Measurements from ENCODE around the gene CETN1. TPM values are rescaled to one million over a fixed set of nuclear protein-coding genes. Genes with fewer than 3 reads are reported as not detected.

Gene CETN1
- total and polyA plus RNA-seq, 2 donors (not counting 1 experiment from before 2014, with no cell fraction given) = not detected

DNA sequence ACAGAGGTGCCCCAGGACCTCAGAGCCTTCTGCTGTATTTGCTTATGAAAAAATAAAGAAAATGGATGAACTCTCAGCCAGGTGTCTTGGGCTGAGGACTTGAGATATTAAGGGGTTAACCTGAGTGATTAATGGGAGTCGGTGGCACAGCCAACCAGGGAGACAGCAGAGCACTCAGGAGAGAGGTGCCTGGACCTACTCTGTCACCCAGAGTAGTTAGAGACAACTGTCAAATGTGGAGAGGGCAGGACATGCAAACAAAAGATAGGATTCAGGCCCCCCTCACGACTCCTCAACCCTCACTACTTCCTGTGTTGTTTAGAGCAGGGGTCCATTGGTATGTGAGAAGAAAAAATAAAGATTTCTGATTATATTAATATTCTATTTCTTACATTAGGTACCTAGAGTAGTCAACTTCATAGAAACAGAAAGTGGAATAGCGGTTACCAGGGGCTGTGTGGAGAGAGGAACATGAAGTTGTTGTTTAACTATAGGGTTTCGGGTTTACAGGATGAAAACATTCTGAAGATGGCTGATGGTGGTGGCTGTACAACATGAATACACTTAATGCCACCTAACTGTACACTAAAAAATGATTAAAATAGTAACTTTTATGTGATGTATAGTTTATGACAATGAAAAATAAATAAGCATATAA is 28.6 kb upstream of the CETN1 start:
- 86% methylated on average over 1 of the region's 4 CpGs for WGBS (ENCODE audit: insufficient coverage)
- TF ChIP-seq, protein P1, sequence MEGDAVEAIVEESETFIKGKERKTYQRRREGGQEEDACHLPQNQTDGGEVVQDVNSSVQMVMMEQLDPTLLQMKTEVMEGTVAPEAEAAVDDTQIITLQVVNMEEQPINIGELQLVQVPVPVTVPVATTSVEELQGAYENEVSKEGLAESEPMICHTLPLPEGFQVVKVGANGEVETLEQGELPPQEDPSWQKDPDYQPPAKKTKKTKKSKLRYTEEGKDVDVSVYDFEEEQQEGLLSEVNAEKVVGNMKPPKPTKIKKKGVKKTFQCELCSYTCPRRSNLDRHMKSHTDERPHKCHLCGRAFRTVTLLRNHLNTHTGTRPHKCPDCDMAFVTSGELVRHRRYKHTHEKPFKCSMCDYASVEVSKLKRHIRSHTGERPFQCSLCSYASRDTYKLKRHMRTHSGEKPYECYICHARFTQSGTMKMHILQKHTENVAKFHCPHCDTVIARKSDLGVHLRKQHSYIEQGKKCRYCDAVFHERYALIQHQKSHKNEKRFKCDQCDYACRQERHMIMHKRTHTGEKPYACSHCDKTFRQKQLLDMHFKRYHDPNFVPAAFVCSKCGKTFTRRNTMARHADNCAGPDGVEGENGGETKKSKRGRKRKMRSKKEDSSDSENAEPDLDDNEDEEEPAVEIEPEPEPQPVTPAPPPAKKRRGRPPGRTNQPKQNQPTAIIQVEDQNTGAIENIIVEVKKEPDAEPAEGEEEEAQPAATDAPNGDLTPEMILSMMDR (IDR thresholded peaks at IDR 0.05) = no peak
- no peak for TF ChIP-seq EZH2 (IDR thresholded peaks at IDR 0.05; ENCODE audit: borderline replicate concordance, insufficient read depth, low read depth, low read length, poor library complexity, severe bottlenecking)
- ChIA-PET POLR2A (no interaction called here), CTCF (no interaction called here)
- no peak overlapping the region for H3K4me3 Mint-ChIP-seq
- intact Hi-C loops (cut with micrococcal nuclease) = no loop called here
- H3K4me3 ChIP-seq (ENCODE audit: control extremely low read depth in 1 of 5, extremely low read depth in 1 of 5, insufficient read depth in 1 of 5, low read depth in 2 of 5, low read length in 4 of 5) = no peak overlapping the region
- no peaks in the 10 kb centered on the region for H3K36me3 ChIP-seq (replicated peaks in 1 of 2; ENCODE audit: control extremely low read depth in 1 of 2, control insufficient read depth in 1 of 2, extremely low read depth in 1 of 2, insufficient read depth in 2 of 2, low read length in 1 of 2)
- H3K79me2 ChIP-seq (ENCODE audit: control insufficient read depth, insufficient read depth, low read length) = no peaks in the 10 kb centered on the region
- H3K9me3 ChIP-seq (ENCODE audit: control extremely low read depth in 1 of 3, control insufficient read depth in 2 of 3, insufficient read depth in 1 of 3, low read length in 2 of 3) = peaks cover 0 to 1% (median 0%) of the 10 kb centered on the region in 3 donors
- ATAC-seq (ENCODE audit: low read depth) (no peak), DNase-seq (no peak)
- no peaks in the 10 kb centered on the region for H3K9me3 Mint-ChIP-seq (ENCODE audit: insufficient read depth)
- no peak overlapping the region for H3K27ac ChIP-seq (ENCODE audit: low read length in 2 of 2)
- peaks cover 4% of the 10 kb centered on the region for H3K27me3 Mint-ChIP-seq
- no peaks in the 10 kb centered on the region for H3K4me1 ChIP-seq (ENCODE audit: control insufficient read depth in 2 of 2, insufficient read depth in 2 of 2, low read length in 2 of 2)
- no peak overlapping the region for H3K27ac Mint-ChIP-seq
- no peak overlapping the region for H2AFZ ChIP-seq (ENCODE audit: insufficient read depth, low read depth, low read length, poor library complexity, severe bottlenecking)
- no peaks in the 10 kb centered on the region for H3K27me3 ChIP-seq (replicated peaks in 1 of 4; ENCODE audit: control extremely low read depth in 1 of 4, control insufficient read depth in 3 of 4, insufficient read depth in 4 of 4, low read length in 3 of 4)
- no peaks in the 10 kb centered on the region for H4K20me1 ChIP-seq (ENCODE audit: control insufficient read depth, insufficient read depth, low read length, poor library complexity, severe bottlenecking)
- H3K9ac ChIP-seq (ENCODE audit: low read length) = no peak overlapping the region
- H3K4me1 Mint-ChIP-seq = no peaks in the 10 kb centered on the region
- H3K4me2 ChIP-seq (replicated peaks; ENCODE audit: low read depth, low read length, poor library complexity, severe bottlenecking) = no peak overlapping the region

DNA sequence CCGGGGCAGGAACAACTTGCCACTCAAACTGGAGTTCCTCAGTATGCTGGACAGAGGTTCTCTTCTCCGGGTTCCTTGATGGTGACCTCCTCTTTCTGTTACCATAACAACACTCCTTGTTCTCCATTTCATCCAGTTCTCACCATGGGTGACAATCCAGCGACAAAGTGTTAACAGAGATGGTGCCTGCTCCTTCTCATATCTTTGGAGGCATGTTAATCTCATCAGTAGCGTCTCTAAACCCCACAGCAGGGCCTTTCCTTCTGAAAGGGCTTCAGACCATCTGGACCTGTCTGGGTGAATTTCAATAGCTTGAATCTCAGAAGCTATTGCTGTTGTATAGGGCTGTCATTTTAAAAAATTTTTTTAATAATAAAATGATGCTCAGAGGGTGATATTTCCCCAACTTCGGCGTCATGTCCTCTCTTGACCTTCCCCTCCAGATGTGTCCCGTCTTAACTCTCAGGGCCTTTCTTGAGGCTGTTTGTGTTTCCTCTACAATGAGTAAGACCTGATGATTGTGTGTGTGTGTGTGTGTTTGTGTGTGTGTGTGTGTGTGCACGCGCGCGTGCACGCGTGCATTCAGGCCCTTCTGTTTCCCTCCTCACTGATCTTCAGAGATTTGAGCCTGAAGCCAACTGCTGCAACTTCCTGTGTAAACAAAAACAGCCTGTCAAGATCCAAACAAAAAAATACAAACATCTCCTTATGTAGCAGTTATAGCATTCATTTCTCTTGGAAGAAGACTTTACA is 24.3 kb upstream of the CETN1 start:
- ChIA-PET POLR2A (no interaction called here), CTCF (no interaction called here)
- Mint-ChIP-seq H3K9me3 (ENCODE audit: insufficient read depth) (no peaks in the 10 kb centered on the region), H3K4me1 (no peaks in the 10 kb centered on the region), H3K4me3 (no peak overlapping the region), H3K27me3 (no peaks in the 10 kb centered on the region), H3K27ac (no peak overlapping the region)
- intact Hi-C loops (cut with micrococcal nuclease) = no loop called here
- no peak for DNase-seq
- WGBS (ENCODE audit: insufficient coverage) = 90% methylated on average over 4 of the region's 13 CpGs
- no peaks in the 10 kb centered on the region for H3K79me2 ChIP-seq (ENCODE audit: control insufficient read depth, insufficient read depth, low read length)
- H3K4me3 ChIP-seq (ENCODE audit: control extremely low read depth in 1 of 5, extremely low read depth in 1 of 5, insufficient read depth in 1 of 5, low read depth in 2 of 5, low read length in 4 of 5) = no peak overlapping the region
- H3K27ac ChIP-seq (ENCODE audit: low read length in 2 of 2) = no peak overlapping the region
- no peak overlapping the region for H3K9ac ChIP-seq (ENCODE audit: low read length)
- H3K4me2 ChIP-seq (replicated peaks; ENCODE audit: low read depth, low read length, poor library complexity, severe bottlenecking) = no peak overlapping the region
- no peaks in the 10 kb centered on the region for H3K36me3 ChIP-seq (replicated peaks in 1 of 2; ENCODE audit: control extremely low read depth in 1 of 2, control insufficient read depth in 1 of 2, extremely low read depth in 1 of 2, insufficient read depth in 2 of 2, low read length in 1 of 2)
- H3K27me3 ChIP-seq (replicated peaks in 1 of 4; ENCODE audit: control extremely low read depth in 1 of 4, control insufficient read depth in 3 of 4, insufficient read depth in 4 of 4, low read length in 3 of 4) = no peaks in the 10 kb centered on the region
- no peaks in the 10 kb centered on the region for H4K20me1 ChIP-seq (ENCODE audit: control insufficient read depth, insufficient read depth, low read length, poor library complexity, severe bottlenecking)
- no peak for ATAC-seq (ENCODE audit: low read depth)
- peaks cover 0 to 1% (median 0%) of the 10 kb centered on the region in 3 donors for H3K9me3 ChIP-seq (ENCODE audit: control extremely low read depth in 1 of 3, control insufficient read depth in 2 of 3, insufficient read depth in 1 of 3, low read length in 2 of 3)
- H3K4me1 ChIP-seq (ENCODE audit: control insufficient read depth in 2 of 2, insufficient read depth in 2 of 2, low read length in 2 of 2) = no peaks in the 10 kb centered on the region
- no peak for TF ChIP-seq EZH2 (IDR thresholded peaks at IDR 0.05; ENCODE audit: borderline replicate concordance, insufficient read depth, low read depth, low read length, poor library complexity, severe bottlenecking)
- TF ChIP-seq, protein P1 (IDR thresholded peaks at IDR 0.05) = no peak
- H2AFZ ChIP-seq (ENCODE audit: insufficient read depth, low read depth, low read length, poor library complexity, severe bottlenecking) = no peak overlapping the region
